HEK293 (cell line): ENCODE results near the gene SLC37A3.

Experiments used
- CTCF ChIA-PET: fragments of 350-600 bp; formaldehyde crosslinking; extraction: SDS; loops from one replicate; lab custom pipeline; 2021; ENCODE audit warnings: antibody characterized with exemption; lab: Yijun Ruan, JAX
- POLR2A ChIA-PET: fragments of 300-600 bp; formaldehyde crosslinking; extraction: SDS; loops from one replicate; lab custom pipeline; 2020; ENCODE audit warnings: antibody characterized with exemption, inconsistent platforms; lab: Yijun Ruan, JAX
- H3K27ac ChIP-seq: fragments of 200-500 bp; sonication (Bioruptor generic); 2 replicates; pipeline ENCODE4 v1.5.1; 2014; ENCODE audit warnings: low read depth, low read length, control low read depth, inconsistent platforms; ENCODE audit errors: extremely low read depth
- H3K36me3 ChIP-seq, 2 experiments: fragments of 200-500 bp in 1 of 2; sonication (Bioruptor generic) in 1 of 2; 1 replicate in 1 of 2; 2 replicates in 1 of 2; pipeline ENCODE4 v1.5.1; 2014 to 2017; ENCODE audit warnings: inconsistent platforms in 2 of 2, low read length in 2 of 2; ENCODE audit not compliant: control insufficient read depth in 2 of 2, insufficient read depth in 1 of 2
- H3K4me1 ChIP-seq: fragments of 200-500 bp; sonication (Bioruptor generic); 2 replicates; pipeline ENCODE4 v1.5.1; 2014; ENCODE audit warnings: mild to moderate bottlenecking, low read length, inconsistent platforms; ENCODE audit not compliant: control insufficient read depth, insufficient read depth
- H3K4me3 ChIP-seq: 2 replicates; pipeline ENCODE4 v1.5.1; 2011; ENCODE audit warnings: low read depth, mild to moderate bottlenecking, control low read depth, low read length, moderate library complexity
- H3K9me3 ChIP-seq: fragments of 200-500 bp; sonication (Bioruptor generic); 2 replicates; pipeline ENCODE4 v1.5.1; 2014; ENCODE audit warnings: low read depth, low read length, inconsistent platforms; ENCODE audit not compliant: control insufficient read depth, insufficient read depth
- BCL11B ChIP-seq: fragments of 450-650 bp; formaldehyde crosslinking; IDR thresholded peaks from 2 replicates; pipeline ENCODE4 v1.5.1; 2016; ENCODE audit warnings: low read depth, missing biosample characterization, missing genetic modification characterization
- KLF1 ChIP-seq: fragments of 450-650 bp; formaldehyde crosslinking; IDR thresholded peaks from 2 replicates; pipeline ENCODE4 v1.5.1; 2016; ENCODE audit warnings: missing biosample characterization, missing genetic modification characterization
- ZBTB7A ChIP-seq: fragments of 450-650 bp; formaldehyde crosslinking; IDR thresholded peaks from 2 replicates; pipeline ENCODE4 v1.5.1; 2016; ENCODE audit warnings: low read depth, missing biosample characterization, missing genetic modification characterization
- ZBTB8A ChIP-seq: fragments of 450-650 bp; formaldehyde crosslinking; IDR thresholded peaks from 2 replicates; pipeline ENCODE4 v1.5.1; 2016; ENCODE audit warnings: missing biosample characterization, missing genetic modification characterization
- ZNF146 ChIP-seq: fragments of 450-650 bp; formaldehyde crosslinking; IDR thresholded peaks from 2 replicates; pipeline ENCODE4 v1.5.1; 2016; ENCODE audit warnings: missing biosample characterization, missing genetic modification characterization
- ZNF155 ChIP-seq: fragments of 450-650 bp; formaldehyde crosslinking; IDR thresholded peaks from 2 replicates; pipeline ENCODE4 v1.5.1; 2016; ENCODE audit warnings: missing biosample characterization, missing genetic modification characterization
- ZNF223 ChIP-seq: fragments of 450-650 bp; formaldehyde crosslinking; IDR thresholded peaks from 2 replicates; pipeline ENCODE4 v1.5.1; 2016; ENCODE audit warnings: missing biosample characterization, missing genetic modification characterization
- ZNF248 ChIP-seq: fragments of 450-650 bp; formaldehyde crosslinking; IDR thresholded peaks from 2 replicates; pipeline ENCODE4 v1.5.1; 2017; ENCODE audit warnings: missing biosample characterization, missing genetic modification characterization
- ZNF324 ChIP-seq: fragments of 450-650 bp; formaldehyde crosslinking; IDR thresholded peaks from 2 replicates; pipeline ENCODE4 v1.5.1; 2016; ENCODE audit warnings: missing biosample characterization, missing genetic modification characterization
- ZNF391 ChIP-seq: fragments of 450-650 bp; formaldehyde crosslinking; IDR thresholded peaks from 2 replicates; pipeline ENCODE4 v1.5.1; 2016; ENCODE audit warnings: low read depth, missing biosample characterization, missing genetic modification characterization, borderline replicate concordance
- ZNF423 ChIP-seq: fragments of 450-650 bp; formaldehyde crosslinking; IDR thresholded peaks from 2 replicates; pipeline ENCODE4 v1.5.1; 2016; ENCODE audit warnings: missing biosample characterization, missing genetic modification characterization
- ZNF555 ChIP-seq: fragments of 450-650 bp; formaldehyde crosslinking; conservative IDR thresholded peaks from 2 replicates; pipeline ENCODE4 v1.5.1; 2017; ENCODE audit warnings: missing biosample characterization, mild to moderate bottlenecking, missing genetic modification characterization, inconsistent platforms
- ZNF596 ChIP-seq: fragments of 450-650 bp; IDR thresholded peaks from 2 replicates; pipeline ENCODE4 v1.5.0; 2018; ENCODE audit warnings: missing biosample characterization, mild to moderate bottlenecking, missing genetic modification characterization, moderate library complexity
- ZNF626 ChIP-seq: fragments of 450-650 bp; sonication (Bioruptor Pico); formaldehyde crosslinking; IDR thresholded peaks from 2 replicates; pipeline ENCODE4 v1.5.1; 2018; ENCODE audit warnings: missing biosample characterization, missing genetic modification characterization, inconsistent platforms
- ZNF747 ChIP-seq: fragments of 450-650 bp; formaldehyde crosslinking; IDR thresholded peaks from 2 replicates; pipeline ENCODE4 v1.5.1; 2016; ENCODE audit warnings: missing biosample characterization, missing genetic modification characterization
- ZNF768 ChIP-seq: fragments of 450-650 bp; formaldehyde crosslinking; IDR thresholded peaks from 2 replicates; pipeline ENCODE4 v1.5.1; 2018; ENCODE audit warnings: missing biosample characterization, mild to moderate bottlenecking, missing genetic modification characterization
- ZNF837 ChIP-seq: fragments of 450-650 bp; formaldehyde crosslinking; IDR thresholded peaks from 2 replicates; pipeline ENCODE4 v1.5.1; 2016; ENCODE audit warnings: missing biosample characterization, missing genetic modification characterization
- ZNF843 ChIP-seq: fragments of 450-650 bp; formaldehyde crosslinking; IDR thresholded peaks from 2 replicates; pipeline ENCODE4 v1.5.1; 2016; ENCODE audit warnings: missing biosample characterization, missing genetic modification characterization
- ZSCAN23 ChIP-seq: fragments of 450-650 bp; formaldehyde crosslinking; IDR thresholded peaks from 2 replicates; pipeline ENCODE4 v1.5.1; 2016; ENCODE audit warnings: missing biosample characterization, missing genetic modification characterization
- TF ChIP-seq, protein P1 (sequence below): fragments of 450-650 bp; formaldehyde crosslinking; IDR thresholded peaks from 2 replicates; pipeline ENCODE4 v1.5.1; 2017; ENCODE audit warnings: missing biosample characterization, missing genetic modification characterization
- TF ChIP-seq, protein P2 (sequence below): fragments of 450-650 bp; formaldehyde crosslinking; IDR thresholded peaks from 2 replicates; pipeline ENCODE4 v1.5.1; 2016; ENCODE audit warnings: missing biosample characterization, missing genetic modification characterization
- TF ChIP-seq, protein P3 (sequence below): fragments of 450-650 bp; formaldehyde crosslinking; optimal IDR thresholded peaks from 2 replicates; pipeline ENCODE3; 2016; ENCODE audit warnings: missing biosample characterization, mild to moderate bottlenecking, missing genetic modification characterization
- TF ChIP-seq, protein P4 (sequence below): fragments of 450-650 bp; formaldehyde crosslinking; IDR thresholded peaks from 2 replicates; pipeline ENCODE4 v1.5.1; 2016; ENCODE audit warnings: missing biosample characterization, missing genetic modification characterization, low read depth
- TF ChIP-seq, protein P5 (sequence below): fragments of 450-650 bp; formaldehyde crosslinking; IDR thresholded peaks from 2 replicates; pipeline ENCODE4 v1.5.1; 2016; ENCODE audit warnings: missing biosample characterization, missing genetic modification characterization

SLC37A3 gene

DNA sequence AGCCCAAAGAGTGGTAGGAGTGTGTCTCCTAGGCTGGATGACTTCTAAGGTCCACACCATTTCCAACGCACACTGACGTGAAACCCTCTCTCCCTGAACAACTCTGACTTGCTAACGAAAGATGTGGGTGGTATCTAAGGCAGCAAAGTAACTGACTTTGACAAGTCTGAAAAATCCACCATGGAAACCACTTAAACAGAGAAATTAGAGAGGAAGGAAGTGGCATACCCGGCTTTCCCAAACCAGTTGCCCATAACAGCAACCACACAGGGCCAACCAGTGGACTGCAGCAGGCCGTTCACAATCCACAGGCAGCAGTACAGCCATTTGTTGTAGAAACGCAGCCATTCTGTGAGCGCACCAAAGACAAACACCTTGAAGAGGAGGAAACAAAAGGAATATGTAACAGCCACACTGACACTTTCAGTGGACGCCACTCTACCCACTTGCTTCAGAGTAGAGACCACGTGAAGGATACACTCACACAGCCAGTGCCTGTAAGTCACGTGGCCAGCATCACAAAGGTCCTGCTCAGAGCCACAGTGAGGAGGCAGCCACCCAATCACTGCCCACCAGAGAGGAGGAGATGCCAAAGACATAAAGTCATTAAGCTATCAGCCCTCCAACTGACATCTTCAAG, 39.8 kb downstream of the SLC37A3 start:
- peaks cover 12 to 57% of the 10 kb centered on the region in 2 experiments; a peak in 2 of 3 replicates for H3K36me3 ChIP-seq
- H3K27ac ChIP-seq: no peak overlapping the region
- ChIA-PET POLR2A (interaction anchor here (0.6 to 0.7 kb wide), 2 partner anchors 310 to 437 kb away, joined by 3 to 4 read pairs; no protein-coding TSS in a partner anchor), CTCF (no interaction called here)
- no peaks in the 10 kb centered on the region for H3K9me3 ChIP-seq
- TF ChIP-seq ZBTB7A (no peak), ZNF747 (tag by site-specific recombination) (no peak), ZNF837 (tag by site-specific recombination) (no peak), ZNF155 (tag by site-specific recombination) (no peak), ZNF843 (tag by site-specific recombination) (no peak), ZNF768 (tag by site-specific recombination) (no peak), ZNF223 (tag by site-specific recombination) (no peak), ZNF555 (no peak), ZBTB8A (tag by site-specific recombination) (no peak), ZNF146 (tag by site-specific recombination) (no peak)
- TF ChIP-seq, protein P1, sequence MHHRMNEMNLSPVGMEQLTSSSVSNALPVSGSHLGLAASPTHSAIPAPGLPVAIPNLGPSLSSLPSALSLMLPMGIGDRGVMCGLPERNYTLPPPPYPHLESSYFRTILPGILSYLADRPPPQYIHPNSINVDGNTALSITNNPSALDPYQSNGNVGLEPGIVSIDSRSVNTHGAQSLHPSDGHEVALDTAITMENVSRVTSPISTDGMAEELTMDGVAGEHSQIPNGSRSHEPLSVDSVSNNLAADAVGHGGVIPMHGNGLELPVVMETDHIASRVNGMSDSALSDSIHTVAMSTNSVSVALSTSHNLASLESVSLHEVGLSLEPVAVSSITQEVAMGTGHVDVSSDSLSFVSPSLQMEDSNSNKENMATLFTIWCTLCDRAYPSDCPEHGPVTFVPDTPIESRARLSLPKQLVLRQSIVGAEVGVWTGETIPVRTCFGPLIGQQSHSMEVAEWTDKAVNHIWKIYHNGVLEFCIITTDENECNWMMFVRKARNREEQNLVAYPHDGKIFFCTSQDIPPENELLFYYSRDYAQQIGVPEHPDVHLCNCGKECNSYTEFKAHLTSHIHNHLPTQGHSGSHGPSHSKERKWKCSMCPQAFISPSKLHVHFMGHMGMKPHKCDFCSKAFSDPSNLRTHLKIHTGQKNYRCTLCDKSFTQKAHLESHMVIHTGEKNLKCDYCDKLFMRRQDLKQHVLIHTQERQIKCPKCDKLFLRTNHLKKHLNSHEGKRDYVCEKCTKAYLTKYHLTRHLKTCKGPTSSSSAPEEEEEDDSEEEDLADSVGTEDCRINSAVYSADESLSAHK (tag by site-specific recombination): no peak
- TF ChIP-seq, protein P2, sequence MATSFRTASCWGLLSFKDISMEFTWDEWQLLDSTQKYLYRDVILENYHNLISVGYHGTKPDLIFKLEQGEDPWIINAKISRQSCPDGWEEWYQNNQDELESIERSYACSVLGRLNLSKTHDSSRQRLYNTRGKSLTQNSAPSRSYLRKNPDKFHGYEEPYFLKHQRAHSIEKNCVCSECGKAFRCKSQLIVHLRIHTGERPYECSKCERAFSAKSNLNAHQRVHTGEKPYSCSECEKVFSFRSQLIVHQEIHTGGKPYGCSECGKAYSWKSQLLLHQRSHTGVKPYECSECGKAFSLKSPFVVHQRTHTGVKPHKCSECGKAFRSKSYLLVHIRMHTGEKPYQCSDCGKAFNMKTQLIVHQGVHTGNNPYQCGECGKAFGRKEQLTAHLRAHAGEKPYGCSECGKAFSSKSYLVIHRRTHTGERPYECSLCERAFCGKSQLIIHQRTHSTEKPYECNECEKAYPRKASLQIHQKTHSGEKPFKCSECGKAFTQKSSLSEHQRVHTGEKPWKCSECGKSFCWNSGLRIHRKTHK (tag by site-specific recombination): no peak
- TF ChIP-seq, protein P3, sequence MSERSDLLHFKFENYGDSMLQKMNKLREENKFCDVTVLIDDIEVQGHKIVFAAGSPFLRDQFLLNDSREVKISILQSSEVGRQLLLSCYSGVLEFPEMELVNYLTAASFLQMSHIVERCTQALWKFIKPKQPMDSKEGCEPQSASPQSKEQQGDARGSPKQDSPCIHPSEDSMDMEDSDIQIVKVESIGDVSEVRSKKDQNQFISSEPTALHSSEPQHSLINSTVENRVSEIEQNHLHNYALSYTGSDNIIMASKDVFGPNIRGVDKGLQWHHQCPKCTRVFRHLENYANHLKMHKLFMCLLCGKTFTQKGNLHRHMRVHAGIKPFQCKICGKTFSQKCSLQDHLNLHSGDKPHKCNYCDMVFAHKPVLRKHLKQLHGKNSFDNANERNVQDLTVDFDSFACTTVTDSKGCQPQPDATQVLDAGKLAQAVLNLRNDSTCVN (tag by site-specific recombination): no peak
- no peaks in the 10 kb centered on the region for H3K4me1 ChIP-seq
- no peak overlapping the region for H3K4me3 ChIP-seq

DNA sequence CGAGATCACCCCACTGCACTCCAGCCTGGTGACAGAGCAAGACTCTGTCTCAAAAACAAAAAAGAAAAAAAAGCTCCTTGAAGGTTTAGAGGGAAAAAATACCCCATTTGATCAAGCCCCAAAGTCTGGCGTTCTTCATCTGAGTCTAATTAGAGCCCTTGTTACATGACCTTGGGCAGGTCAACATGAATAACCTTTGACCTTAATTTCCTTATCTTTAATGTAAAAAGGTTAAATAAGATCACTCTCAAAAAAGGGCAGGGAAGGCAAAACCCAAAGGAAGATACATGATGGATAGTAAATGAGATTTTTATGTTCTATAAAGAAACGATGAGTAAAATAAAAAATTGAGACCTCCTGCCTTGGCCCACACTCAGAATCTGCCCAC, 40.3 kb downstream of the SLC37A3 start:
- H3K4me1 ChIP-seq: no peaks in the 10 kb centered on the region
- H3K36me3 ChIP-seq: peaks cover 12 to 62% of the 10 kb centered on the region in 2 experiments; a peak in 2 of 3 replicates
- TF ChIP-seq BCL11B (no peak), ZNF596 (tag by site-specific recombination) (no peak), ZNF324 (tag by site-specific recombination) (no peak), ZNF248 (tag by site-specific recombination) (no peak), ZNF626 (no peak), ZNF391 (no peak), KLF1 (tag by site-specific recombination) (no peak), ZNF423 (tag by site-specific recombination) (no peak), ZSCAN23 (tag by site-specific recombination) (no peak)
- TF ChIP-seq, protein P4, sequence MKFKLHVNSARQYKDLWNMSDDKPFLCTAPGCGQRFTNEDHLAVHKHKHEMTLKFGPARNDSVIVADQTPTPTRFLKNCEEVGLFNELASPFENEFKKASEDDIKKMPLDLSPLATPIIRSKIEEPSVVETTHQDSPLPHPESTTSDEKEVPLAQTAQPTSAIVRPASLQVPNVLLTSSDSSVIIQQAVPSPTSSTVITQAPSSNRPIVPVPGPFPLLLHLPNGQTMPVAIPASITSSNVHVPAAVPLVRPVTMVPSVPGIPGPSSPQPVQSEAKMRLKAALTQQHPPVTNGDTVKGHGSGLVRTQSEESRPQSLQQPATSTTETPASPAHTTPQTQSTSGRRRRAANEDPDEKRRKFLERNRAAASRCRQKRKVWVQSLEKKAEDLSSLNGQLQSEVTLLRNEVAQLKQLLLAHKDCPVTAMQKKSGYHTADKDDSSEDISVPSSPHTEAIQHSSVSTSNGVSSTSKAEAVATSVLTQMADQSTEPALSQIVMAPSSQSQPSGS (tag by site-specific recombination): no peak
- TF ChIP-seq, protein P5, sequence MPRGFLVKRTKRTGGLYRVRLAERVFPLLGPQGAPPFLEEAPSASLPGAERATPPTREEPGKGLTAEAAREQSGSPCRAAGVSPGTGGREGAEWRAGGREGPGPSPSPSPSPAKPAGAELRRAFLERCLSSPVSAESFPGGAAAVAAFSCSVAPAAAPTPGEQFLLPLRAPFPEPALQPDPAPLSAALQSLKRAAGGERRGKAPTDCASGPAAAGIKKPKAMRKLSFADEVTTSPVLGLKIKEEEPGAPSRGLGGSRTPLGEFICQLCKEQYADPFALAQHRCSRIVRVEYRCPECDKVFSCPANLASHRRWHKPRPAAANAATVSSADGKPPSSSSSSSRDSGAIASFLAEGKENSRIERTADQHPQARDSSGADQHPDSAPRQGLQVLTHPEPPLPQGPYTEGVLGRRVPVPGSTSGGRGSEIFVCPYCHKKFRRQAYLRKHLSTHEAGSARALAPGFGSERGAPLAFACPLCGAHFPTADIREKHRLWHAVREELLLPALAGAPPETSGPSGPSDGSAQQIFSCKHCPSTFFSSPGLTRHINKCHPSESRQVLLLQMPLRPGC (tag by site-specific recombination): no peak
- no peak overlapping the region for H3K27ac ChIP-seq
- H3K9me3 ChIP-seq: no peaks in the 10 kb centered on the region
- CTCF ChIA-PET: interaction anchor here (0.6 kb wide), 1 partner anchor 186 kb away, joined by 4 read pairs; no protein-coding TSS in a partner anchor
- no peak overlapping the region for H3K4me3 ChIP-seq
- POLR2A ChIA-PET: no interaction called here
